Gastroesophageal sphincter (tissue), 3 donors: ENCODE results near the gene MYLK4.

Experiments
- CTCF ChIP-seq, 4 experiments: fragments of 200-600 bp in 2 of 4; fragments of 450-650 bp in 2 of 4; sonication (generic) in 1 of 4; IDR thresholded peaks; one replicate each; pipeline ENCODE4 v1.5.1; 2017 to 2019; ENCODE audit warnings: antibody characterized with exemption in 4 of 4, mild to moderate bottlenecking in 2 of 4, moderate library complexity in 2 of 4
- POLR2A ChIP-seq, 2 donors: fragments of 450-650 bp; IDR thresholded peaks; one replicate each; pipeline ENCODE4 v1.6.1; 2017; ENCODE audit warnings: antibody characterized with exemption in 2 of 2, mild to moderate bottlenecking in 2 of 2, moderate library complexity in 1 of 2

- TF ChIP-seq CTCF (IDR thresholded peaks at IDR 0.05) (no peak), POLR2A (IDR thresholded peaks at IDR 0.05) (no peak)
These were observed 41.8 kb upstream of the MYLK4 start for GRCh38 chr6:2792330-2793110.
